BE2C (cell line): ENCODE measurements around the gene PADI1. TPM values are rescaled to one million over a fixed set of nuclear protein-coding genes. Genes with fewer than 3 reads are reported as not detected.

Source experiments
- DNase-seq: peaks from one replicate; pipeline ENCODE4 v3.0.0-alpha.2; 2020
- H3K27me3 ChIP-seq: fragments of 250-450 bp; sonication (Bioruptor Pico); 2 replicates; pipeline ENCODE4 v1.5.1; 2020; ENCODE audit warnings: mild to moderate bottlenecking
- H3K36me3 ChIP-seq: fragments of 250-450 bp; sonication (Bioruptor Pico); 2 replicates; pipeline ENCODE4 v1.5.1; 2020; ENCODE audit warnings: mild to moderate bottlenecking
- H3K4me1 ChIP-seq: fragments of 250-450 bp; sonication (Bioruptor Pico); 2 replicates; pipeline ENCODE4 v1.5.1; 2020
- H3K4me3 ChIP-seq: 2 replicates; pipeline ENCODE4 v1.5.1; 2011; ENCODE audit warnings: low read depth, low read length
- H3K9me3 ChIP-seq: fragments of 250-450 bp; sonication (Bioruptor Pico); 2 replicates; pipeline ENCODE4 v1.5.1; 2020
- polyA plus RNA-seq: library from polyadenylated mRNA; unstranded; fragments of >200 nt; gene quantifications from one replicate; pipeline ENCODE4 v1.2.1, GENCODE V29; 2012; ENCODE audit warnings: low read depth, missing spikeins; ENCODE audit not compliant: insufficient read length, insufficient read depth
- TF ChIP-seq, protein P1 (sequence below): IDR thresholded peaks from 2 replicates; pipeline ENCODE4 v1.5.1; 2012; ENCODE audit warnings: mild to moderate bottlenecking, low read depth, low read length

PADI1 gene, protein sequence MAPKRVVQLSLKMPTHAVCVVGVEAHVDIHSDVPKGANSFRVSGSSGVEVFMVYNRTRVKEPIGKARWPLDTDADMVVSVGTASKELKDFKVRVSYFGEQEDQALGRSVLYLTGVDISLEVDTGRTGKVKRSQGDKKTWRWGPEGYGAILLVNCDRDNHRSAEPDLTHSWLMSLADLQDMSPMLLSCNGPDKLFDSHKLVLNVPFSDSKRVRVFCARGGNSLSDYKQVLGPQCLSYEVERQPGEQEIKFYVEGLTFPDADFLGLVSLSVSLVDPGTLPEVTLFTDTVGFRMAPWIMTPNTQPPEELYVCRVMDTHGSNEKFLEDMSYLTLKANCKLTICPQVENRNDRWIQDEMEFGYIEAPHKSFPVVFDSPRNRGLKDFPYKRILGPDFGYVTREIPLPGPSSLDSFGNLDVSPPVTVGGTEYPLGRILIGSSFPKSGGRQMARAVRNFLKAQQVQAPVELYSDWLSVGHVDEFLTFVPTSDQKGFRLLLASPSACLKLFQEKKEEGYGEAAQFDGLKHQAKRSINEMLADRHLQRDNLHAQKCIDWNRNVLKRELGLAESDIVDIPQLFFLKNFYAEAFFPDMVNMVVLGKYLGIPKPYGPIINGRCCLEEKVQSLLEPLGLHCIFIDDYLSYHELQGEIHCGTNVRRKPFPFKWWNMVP
- polyA plus RNA-seq: not detected

DNA sequence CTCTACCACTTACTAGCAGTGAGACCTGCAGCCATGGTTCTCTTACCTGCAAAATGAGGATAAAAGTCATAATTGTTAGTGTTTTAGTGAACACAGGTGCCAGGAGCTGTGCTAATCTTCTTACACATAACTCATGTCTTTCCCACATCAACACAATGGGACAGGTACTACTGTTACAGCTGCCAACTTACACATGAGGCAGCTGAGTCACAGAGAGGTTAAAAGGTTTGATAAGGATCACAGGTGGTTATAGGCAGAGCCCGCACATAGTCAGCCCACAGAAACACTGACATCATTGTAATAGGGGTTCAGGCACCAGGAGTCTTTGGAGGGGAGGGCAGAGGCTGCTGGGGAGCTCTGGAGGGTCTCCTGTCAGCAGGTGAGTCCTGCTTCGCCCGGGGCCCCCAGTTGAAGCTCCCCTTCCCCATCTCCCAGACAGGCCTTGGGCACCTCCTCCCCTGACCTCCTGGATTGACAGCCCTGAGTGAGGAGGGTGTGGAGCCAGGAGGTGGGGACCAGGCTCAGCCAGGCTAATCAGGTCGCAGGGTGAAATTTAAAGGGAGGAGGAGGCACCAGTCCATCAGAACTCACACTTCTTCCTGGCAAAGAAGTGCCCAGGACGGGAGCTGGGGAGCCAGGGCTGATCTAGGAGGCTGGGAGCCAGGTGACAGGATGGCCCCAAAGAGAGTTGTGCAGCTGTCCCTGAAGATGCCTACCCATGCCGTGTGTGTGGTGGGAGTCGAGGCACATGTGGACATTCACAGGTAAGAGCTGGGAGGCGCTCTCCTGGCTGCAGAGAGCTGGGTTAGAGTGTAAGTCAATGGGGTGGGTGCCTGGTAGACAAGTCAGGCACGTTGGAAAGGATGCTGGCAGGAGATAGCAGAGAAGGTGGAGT lies at the start of gene PADI1:
TSS of gene PADI1 (plus strand) at position 583 of the 895 bp plus-strand sequence. CDS start at position 673, 90 bp downstream.
- Histone ChIP-seq H3K9me3 (no peaks in the 10 kb centered on the region), H3K4me1 (no peaks in the 10 kb centered on the region), H3K4me3 (no peak within 1 kb of the TSS), H3K36me3 (no peaks in the 10 kb centered on the region), H3K27me3 (no peaks in the 10 kb centered on the region)
- TF ChIP-seq, protein P1, sequence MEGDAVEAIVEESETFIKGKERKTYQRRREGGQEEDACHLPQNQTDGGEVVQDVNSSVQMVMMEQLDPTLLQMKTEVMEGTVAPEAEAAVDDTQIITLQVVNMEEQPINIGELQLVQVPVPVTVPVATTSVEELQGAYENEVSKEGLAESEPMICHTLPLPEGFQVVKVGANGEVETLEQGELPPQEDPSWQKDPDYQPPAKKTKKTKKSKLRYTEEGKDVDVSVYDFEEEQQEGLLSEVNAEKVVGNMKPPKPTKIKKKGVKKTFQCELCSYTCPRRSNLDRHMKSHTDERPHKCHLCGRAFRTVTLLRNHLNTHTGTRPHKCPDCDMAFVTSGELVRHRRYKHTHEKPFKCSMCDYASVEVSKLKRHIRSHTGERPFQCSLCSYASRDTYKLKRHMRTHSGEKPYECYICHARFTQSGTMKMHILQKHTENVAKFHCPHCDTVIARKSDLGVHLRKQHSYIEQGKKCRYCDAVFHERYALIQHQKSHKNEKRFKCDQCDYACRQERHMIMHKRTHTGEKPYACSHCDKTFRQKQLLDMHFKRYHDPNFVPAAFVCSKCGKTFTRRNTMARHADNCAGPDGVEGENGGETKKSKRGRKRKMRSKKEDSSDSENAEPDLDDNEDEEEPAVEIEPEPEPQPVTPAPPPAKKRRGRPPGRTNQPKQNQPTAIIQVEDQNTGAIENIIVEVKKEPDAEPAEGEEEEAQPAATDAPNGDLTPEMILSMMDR: no peak
- no peak for DNase-seq

DNA sequence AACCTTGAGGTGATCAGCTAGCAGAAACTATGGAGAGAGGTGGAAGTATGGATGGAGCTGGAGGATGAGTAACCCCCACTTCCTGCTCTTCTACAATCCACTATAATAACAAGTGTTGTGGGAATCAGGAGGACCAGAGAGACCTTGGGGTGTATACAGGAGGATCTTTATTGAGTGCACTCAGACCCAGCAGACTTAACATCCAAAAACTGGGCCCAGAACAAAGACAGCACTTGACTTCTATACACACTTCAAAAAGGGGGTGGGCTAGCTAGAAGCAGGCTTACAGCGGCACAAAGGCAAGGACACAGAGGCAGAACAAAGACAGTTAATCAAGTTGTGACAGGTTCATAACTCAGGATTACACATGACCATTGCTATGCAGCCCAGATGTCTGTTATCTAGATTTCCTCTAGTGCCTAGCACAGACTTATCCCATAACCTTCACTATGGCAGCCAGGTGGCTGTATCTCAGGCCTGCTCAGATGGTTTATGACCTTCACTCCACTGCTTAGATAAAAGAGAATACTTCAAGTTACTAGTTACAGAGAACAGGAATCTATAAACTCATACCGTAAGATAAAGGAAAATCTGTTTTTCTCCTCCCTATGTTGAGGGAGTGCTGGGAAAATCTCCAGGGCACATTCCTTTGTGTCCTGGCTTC lies 49.5 kb upstream of the PADI1 start:
- no peak for DNase-seq
- TF ChIP-seq, protein P1: no peak
- H3K9me3 ChIP-seq: no peaks in the 10 kb centered on the region
- H3K27me3 ChIP-seq: no peaks in the 10 kb centered on the region
- no peaks in the 10 kb centered on the region for H3K36me3 ChIP-seq
- H3K4me1 ChIP-seq: no peaks in the 10 kb centered on the region
- H3K4me3 ChIP-seq: no peak overlapping the region

DNA sequence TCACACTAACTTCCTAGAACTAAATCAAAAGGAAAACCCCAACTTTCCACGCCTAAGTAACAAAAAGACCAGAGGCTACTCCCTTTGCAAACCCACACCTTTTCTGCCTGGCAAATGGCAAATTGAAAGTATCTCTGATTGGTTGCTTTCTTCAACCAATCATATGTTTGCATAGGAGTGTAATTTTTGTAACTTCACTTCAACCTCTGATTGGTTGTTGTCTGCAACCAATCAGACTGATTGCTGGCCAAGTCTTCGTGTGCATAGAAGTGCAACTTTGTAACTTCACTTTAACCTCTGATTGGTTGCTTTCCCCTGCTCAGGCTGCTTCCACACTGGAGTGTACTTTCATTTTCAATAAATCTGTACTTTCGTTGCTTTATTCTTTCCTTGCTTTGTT lies 48.8 kb upstream of the PADI1 start:
- no peaks in the 10 kb centered on the region for H3K36me3 ChIP-seq
- DNase-seq: no peak
- no peak overlapping the region for H3K4me3 ChIP-seq
- no peaks in the 10 kb centered on the region for H3K9me3 ChIP-seq
- no peaks in the 10 kb centered on the region for H3K4me1 ChIP-seq
- H3K27me3 ChIP-seq: no peaks in the 10 kb centered on the region
- TF ChIP-seq, protein P1: no peak

DNA sequence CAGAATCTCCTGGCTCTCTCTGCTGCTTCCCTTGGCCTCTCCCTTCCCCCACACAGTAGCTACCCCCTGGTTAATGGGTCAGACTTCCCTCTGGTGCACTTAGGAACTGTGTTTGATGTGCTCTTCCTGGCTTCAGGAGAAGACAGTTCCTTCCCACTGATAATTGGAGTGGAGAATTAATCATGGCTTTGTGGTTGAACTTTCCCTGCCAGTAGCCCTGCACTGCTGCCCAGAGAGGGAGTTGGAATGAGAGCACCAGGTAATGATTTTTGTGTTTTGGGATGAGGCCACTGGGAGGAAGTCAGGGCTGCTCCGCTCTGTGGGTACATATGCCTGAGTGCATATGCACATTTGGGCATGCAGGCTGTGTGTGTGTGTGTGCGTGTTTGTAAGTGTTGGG lies 46.0 kb upstream of the PADI1 start:
- no peaks in the 10 kb centered on the region for H3K27me3 ChIP-seq
- no peak for DNase-seq
- H3K4me3 ChIP-seq: no peak overlapping the region
- H3K36me3 ChIP-seq: no peaks in the 10 kb centered on the region
- no peaks in the 10 kb centered on the region for H3K4me1 ChIP-seq
- TF ChIP-seq, protein P1: no peak
- H3K9me3 ChIP-seq: no peaks in the 10 kb centered on the region

DNA sequence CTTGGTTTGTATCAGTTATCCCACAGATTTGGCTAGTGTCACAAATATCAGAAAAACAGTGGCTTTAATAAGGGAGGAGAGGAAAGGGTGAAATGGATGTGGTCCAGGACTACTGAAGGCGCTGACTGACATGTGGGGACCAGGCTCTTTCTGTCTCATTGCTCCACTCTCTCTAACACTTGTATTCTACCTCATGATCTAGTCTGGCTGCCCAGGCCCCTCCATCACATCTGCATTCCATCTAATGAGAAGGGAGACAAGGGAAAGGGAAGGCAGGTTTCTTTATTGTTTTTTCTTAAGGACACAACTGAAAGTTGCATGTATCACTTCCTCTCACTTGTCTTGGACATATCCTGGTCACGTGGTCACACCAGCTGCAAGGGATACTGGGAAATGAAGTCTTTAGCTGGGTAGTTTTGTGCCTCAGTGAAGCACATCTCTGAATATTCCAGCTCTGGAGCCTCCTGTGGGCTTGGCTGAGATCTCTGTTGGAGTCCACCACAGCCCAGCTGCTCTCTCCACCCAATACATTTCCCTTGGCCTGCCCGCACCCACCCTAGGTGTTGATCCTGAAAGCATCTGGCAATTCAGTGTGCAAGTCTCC lies 43.7 kb upstream of the PADI1 start:
- TF ChIP-seq, protein P1: no peak
- no peak for DNase-seq
- H3K4me3 ChIP-seq: no peak overlapping the region

More for the DNA sequence above, 43.7 kb upstream of the PADI1 start:
- H3K9me3 ChIP-seq: no peaks in the 10 kb centered on the region
- H3K27me3 ChIP-seq: no peaks in the 10 kb centered on the region
- no peaks in the 10 kb centered on the region for H3K4me1 ChIP-seq
- H3K36me3 ChIP-seq: no peaks in the 10 kb centered on the region
